Effector CD4-positive, alpha-beta T cell (primary cell): ENCODE data around the gene SFTPD.

Source experiments
- DNase-seq: peaks from one replicate; pipeline ENCODE4 v3.0.0-alpha.2; 2020

SFTPD gene

GRCh38 chr10:79944428-79945395 lies 4.2 kb downstream of the SFTPD start:
- no peak for DNase-seq

GRCh38 chr10:79943871-79944270 lies 5.0 kb downstream of the SFTPD start:
- no peak for DNase-seq

GRCh38 chr10:79942261-79943185 lies 6.4 kb downstream of the SFTPD start:
- DNase-seq: no peak

- no peak for DNase-seq
Measured at GRCh38 chr10:79941585-79942210, 7.2 kb downstream of the SFTPD start.

- DNase-seq: no peak
Measured at GRCh38 chr10:79941146-79941545, 7.8 kb downstream of the SFTPD start.

- no peak for DNase-seq
Measured at GRCh38 chr10:79940431-79940830, 8.5 kb downstream of the SFTPD start.

GRCh38 chr10:79939969-79940368 lies 8.9 kb downstream of the SFTPD start:
- no peak for DNase-seq

- no peak for DNase-seq
Measured at GRCh38 chr10:79938728-79939406, 10.0 kb downstream of the SFTPD start.

- no peak for DNase-seq
Measured at GRCh38 chr10:79937701-79938151, 11.2 kb downstream of the SFTPD start.

GRCh38 chr10:79936625-79937615 lies 12.0 kb downstream of the SFTPD start:
- DNase-seq: no peak

GRCh38 chr10:79933961-79934360 lies 14.9 kb downstream of the SFTPD start:
- DNase-seq: no peak

GRCh38 chr10:79932841-79933379 lies 16.0 kb downstream of the SFTPD start:
- DNase-seq: no peak

- DNase-seq: no peak
Measured at GRCh38 chr10:79932307-79932706, 16.6 kb downstream of the SFTPD start.

GRCh38 chr10:79930751-79931150 lies 18.2 kb downstream of the SFTPD start:
- DNase-seq: no peak

GRCh38 chr10:79930267-79930666 lies 18.6 kb downstream of the SFTPD start:
- DNase-seq: no peak

GRCh38 chr10:79929409-79929904 lies 19.4 kb downstream of the SFTPD start:
- peak; percentile 62 for DNase-seq

GRCh38 chr10:79928028-79928583 lies 20.8 kb downstream of the SFTPD start:
- no peak for DNase-seq

- DNase-seq: no peak
Measured at GRCh38 chr10:79927111-79927828, 21.6 kb downstream of the SFTPD start.

- no peak for DNase-seq
Measured at GRCh38 chr10:79926037-79926436, 22.9 kb downstream of the SFTPD start.
